Heart right ventricle (tissue), 16 donors: ENCODE measurements around the gene CABP7. TPM values are rescaled to one million over a fixed set of nuclear protein-coding genes. Genes with fewer than 3 reads are reported as not detected.

ENCODE experiments used
- ATAC-seq, 8 donors: fragments of 200-7000 bp; cut with Tn5 transposase; one replicate each; pipeline ENCODE4 v1.9.1; 2020; ENCODE audit warnings: mild to moderate bottlenecking in 8 of 8, moderate library complexity in 8 of 8, moderate number of reproducible peaks in 1 of 8
- DNase-seq, 2 donors: peaks; one replicate each; pipeline ENCODE4 v3.0.0-alpha.2; 2020
- H3K27ac ChIP-seq, 10 donors: fragments of 200-600 bp; sonication (generic) in 2 of 10; one replicate each; pipeline versions ENCODE4 v1.5.0 to v1.8.0; 2020 to 2022; ENCODE audit warnings: mild to moderate bottlenecking in 3 of 10
- H3K27me3 ChIP-seq, 7 donors: fragments of 200-600 bp; one replicate each; pipeline ENCODE4 v1.8.0; 2021 to 2022; ENCODE audit warnings: mild to moderate bottlenecking in 2 of 7
- H3K36me3 ChIP-seq, 9 donors: fragments of 200-600 bp; sonication (generic) in 1 of 9; one replicate each; pipeline versions ENCODE4 v1.5.0 to v1.8.0; 2020 to 2022; ENCODE audit warnings: mild to moderate bottlenecking in 2 of 9
- H3K4me1 ChIP-seq, 9 donors: fragments of 200-600 bp; sonication (generic) in 1 of 9; one replicate each; pipeline versions ENCODE4 v1.5.0 to v1.8.0; 2020 to 2022; ENCODE audit warnings: mild to moderate bottlenecking in 4 of 9
- H3K4me3 ChIP-seq, 10 donors: fragments of 200-600 bp; sonication (generic) in 2 of 10; one replicate each; pipeline versions ENCODE4 v1.5.0 to v1.8.0; 2020 to 2022; ENCODE audit warnings: mild to moderate bottlenecking in 7 of 10, moderate library complexity in 2 of 10
- H3K9me3 ChIP-seq, 11 donors: fragments of 200-600 bp in 10 of 11; sonication (generic) in 2 of 11; one replicate each; pipeline versions ENCODE4 v1.5.0 to v1.8.0; 2013 to 2022; ENCODE audit warnings: mild to moderate bottlenecking in 2 of 11, control low read depth in 1 of 11, moderate library complexity in 1 of 11
- WGBS, 2 donors: extraction: QIAGEN DNeasy Blood & Tissue Kit; methylation state at CpG; one replicate each; pipeline ENCODE4 v1.1.7; 2013; ENCODE audit warnings: inconsistent platforms in 1 of 2; 5-methylcytosine and 5-hydroxymethylcytosine counted together
- intact Hi-C, 10 donors: fragments of 100-400 bp; cut with DNase I; formaldehyde crosslinking; loops; one replicate each; pipeline versions ENCODE4 v1.11.1 to v1.14.2; 2022
- polyA plus RNA-seq, 2 donors: library from polyadenylated mRNA; stranded (reverse); fragments of 200-250 nt; gene quantifications; one replicate each; pipeline ENCODE4 v1.2.3, GENCODE V29; 2013
- total RNA-seq, 10 donors: library from RNA; stranded (reverse); fragmentation: NEBNext Ultra II Directional in 3 of 10; extraction: Animal tissue kit (Norgen Biotek cat#: 25700) in 3 of 10; gene quantifications; one replicate each; pipeline versions ENCODE4 v1.2.1 to v1.2.4, GENCODE V29; 2021 to 2023
- TF ChIP-seq, protein P1 (sequence below), 9 donors: fragments of 200-600 bp; sonication (generic) in 2 of 9; IDR thresholded peaks; one replicate each; pipeline versions ENCODE4 v1.5.0 to v1.8.0; 2021 to 2022; ENCODE audit warnings: antibody characterized with exemption in 9 of 9, mild to moderate bottlenecking in 5 of 9, moderate library complexity in 1 of 9
- donor health status: Arrhythmogenic right ventricular cardiomyopathy.
- donor health status: ischemic (EF 13 %, LVEDD 7.1; RV severe dilation, severe dysfunction).
- donor health status: healthy with polysubstance abuse.
- donor health status: DM: no; HTN: yes; CAD: no.
- donor health status: DM: no; HTN: no; CAD: no.
- donor health status: ischemic (EF 25% LVEDD 6.9; RV normal size, moderate dysfunction).
- donor health status: ischemic (EF 25% LVEDD 5.7; RV mildly dilated, moderate dysfunction).
- donor health status: healthy.
- donor health status: DM: yes; HTN: yes; CAD: no.
- donor health status: Ischemic cardiomyopathy.
- donor health status: ischemic (EF 35%, LVEDD 5.7; RV mildly dilated, moderate dysfunction).
- donor health status: nonischemic (EF 11% LVEDD 7.7; RV severe dilation, severe dysfunction).
- donor health status: DM: yes; HTN: yes; CAD: no.
- donor health status: PGD.
- donor health status: ischemic (EF 29% LVEDD 5.4; RV normal size, mild dysfunction).
- donor health status: nonischemic (EF 23%, LVEDD 6.1; RV moderate dilation, normal function).

The CABP7 gene
- total and polyA plus RNA-seq, 12 donors = 0.07 to 0.15 TPM; not detected in 10

- Histone ChIP-seq H3K4me1 (peaks cover 0 to 3% (median 0%) of the 10 kb centered on the region in 9 donors), H3K27me3 (peaks cover 16 to 75% (median 55%) of the 10 kb centered on the region in 7 donors), H3K36me3 (no peaks in the 10 kb centered on the region), H3K4me3 (no peak overlapping the region), H3K27ac (no peak overlapping the region), H3K9me3 (no peaks in the 10 kb centered on the region)
- ATAC-seq (no peak), DNase-seq (no peak)
- TF ChIP-seq, protein P1, sequence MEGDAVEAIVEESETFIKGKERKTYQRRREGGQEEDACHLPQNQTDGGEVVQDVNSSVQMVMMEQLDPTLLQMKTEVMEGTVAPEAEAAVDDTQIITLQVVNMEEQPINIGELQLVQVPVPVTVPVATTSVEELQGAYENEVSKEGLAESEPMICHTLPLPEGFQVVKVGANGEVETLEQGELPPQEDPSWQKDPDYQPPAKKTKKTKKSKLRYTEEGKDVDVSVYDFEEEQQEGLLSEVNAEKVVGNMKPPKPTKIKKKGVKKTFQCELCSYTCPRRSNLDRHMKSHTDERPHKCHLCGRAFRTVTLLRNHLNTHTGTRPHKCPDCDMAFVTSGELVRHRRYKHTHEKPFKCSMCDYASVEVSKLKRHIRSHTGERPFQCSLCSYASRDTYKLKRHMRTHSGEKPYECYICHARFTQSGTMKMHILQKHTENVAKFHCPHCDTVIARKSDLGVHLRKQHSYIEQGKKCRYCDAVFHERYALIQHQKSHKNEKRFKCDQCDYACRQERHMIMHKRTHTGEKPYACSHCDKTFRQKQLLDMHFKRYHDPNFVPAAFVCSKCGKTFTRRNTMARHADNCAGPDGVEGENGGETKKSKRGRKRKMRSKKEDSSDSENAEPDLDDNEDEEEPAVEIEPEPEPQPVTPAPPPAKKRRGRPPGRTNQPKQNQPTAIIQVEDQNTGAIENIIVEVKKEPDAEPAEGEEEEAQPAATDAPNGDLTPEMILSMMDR (IDR thresholded peaks at IDR 0.05) = no peak
- intact Hi-C loops = loop anchor here in 1 of 10 donors (10.0 kb wide), 1 partner anchor 287 kb away; no protein-coding TSS in a partner anchor
- 88% methylated on average over 11 of the region's 11 CpGs for WGBS, 2 donors
These were observed 2.0 kb upstream of the CABP7 start for GRCh38 chr22:29717789-29718188.

DNA sequence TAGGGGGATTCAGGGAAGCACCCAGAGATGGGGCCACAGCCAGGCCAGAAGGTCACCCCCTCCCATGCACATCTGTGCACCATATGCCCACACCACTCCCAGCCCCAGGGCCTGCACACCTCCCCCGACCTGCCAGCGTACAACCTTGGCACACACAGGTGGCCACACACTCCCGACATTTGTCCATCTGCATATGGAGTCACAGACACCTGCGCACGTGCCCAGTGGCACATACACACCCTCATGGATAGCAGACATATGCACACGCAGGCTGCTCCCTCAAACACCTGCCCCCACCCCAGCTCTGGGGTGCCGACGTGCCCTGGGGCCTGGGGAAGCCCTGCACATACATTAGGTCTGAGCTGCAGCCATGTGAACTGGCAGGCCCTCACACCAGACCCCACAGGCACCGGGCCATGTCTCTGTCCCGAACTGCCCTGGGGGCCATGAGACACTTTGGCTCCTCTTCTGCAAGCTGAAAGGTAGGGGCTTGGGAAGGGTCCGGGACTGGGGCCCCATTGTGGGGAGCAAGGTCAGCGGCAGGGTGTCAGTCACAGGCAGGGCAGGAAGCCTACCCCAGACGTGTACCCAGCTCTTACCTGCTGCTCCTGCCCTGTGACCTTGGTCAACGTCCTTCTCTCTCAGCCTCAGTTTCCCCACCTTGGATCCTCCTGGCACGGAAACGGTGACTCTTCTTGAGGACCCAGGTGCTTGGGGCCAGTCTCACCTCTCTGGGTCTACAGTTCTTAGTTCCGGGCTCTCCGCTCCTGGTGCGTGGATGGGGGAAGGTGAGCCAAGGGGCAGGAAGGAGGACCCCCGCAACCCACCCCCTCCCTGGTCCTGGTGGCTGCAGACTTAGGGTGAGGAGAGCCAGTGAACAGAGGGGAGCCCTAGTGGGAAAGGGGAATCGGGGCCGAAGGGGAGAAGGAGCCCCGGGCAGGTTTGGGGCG lies 579 bp upstream of the CABP7 start:
- no peak for DNase-seq
- H3K4me1 ChIP-seq = peaks cover 0 to 3% (median 0%) of the 10 kb centered on the region in 9 donors
- H3K27me3 ChIP-seq = peaks cover 11 to 83% (median 56%) of the 10 kb centered on the region in 7 donors
- no peaks in the 10 kb centered on the region for H3K36me3 ChIP-seq
- ATAC-seq = no peak
- TF ChIP-seq, protein P1 (IDR thresholded peaks at IDR 0.05) = no peak
- no peak overlapping the region for H3K27ac ChIP-seq
- no peaks in the 10 kb centered on the region for H3K9me3 ChIP-seq
- intact Hi-C loops = loop anchor here in 1 of 10 donors (10.0 kb wide), 1 partner anchor 286 kb away; no protein-coding TSS in a partner anchor
- WGBS, 2 donors = 45 to 50% methylated on average over 21 to 24 of the region's 24 CpGs
- no peak overlapping the region for H3K4me3 ChIP-seq

DNA sequence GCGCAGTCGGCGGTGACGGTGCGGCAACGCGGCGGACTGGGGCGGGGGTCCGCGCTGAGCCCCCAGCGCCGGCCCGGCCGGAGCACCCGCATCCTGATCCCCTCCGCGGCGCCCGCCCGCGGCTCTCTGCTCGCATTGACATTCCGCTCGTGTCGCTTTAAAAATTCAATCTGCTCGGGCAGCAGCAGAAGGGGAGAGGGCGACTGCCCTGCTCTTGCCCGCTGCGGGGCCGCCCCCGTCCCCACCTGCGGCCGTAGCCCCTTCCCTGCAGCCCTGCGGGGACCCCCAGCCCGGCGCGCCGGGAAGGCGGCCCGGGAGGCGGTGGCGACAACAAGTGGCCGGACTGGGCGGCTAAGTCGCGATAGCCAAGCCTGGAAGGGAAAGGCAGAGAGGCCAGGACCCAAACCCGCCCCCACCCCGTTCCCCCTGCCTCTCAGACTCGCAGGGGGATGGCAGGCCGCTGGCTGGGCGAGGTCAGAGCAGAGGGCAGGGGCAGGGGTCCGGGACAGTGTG lies 1.1 kb downstream of the CABP7 start:
- 2 to 3% methylated on average over 35 to 53 of the region's 53 CpGs for WGBS, 2 donors
- Histone ChIP-seq H3K4me1 (peaks cover 0 to 3% (median 0%) of the 10 kb centered on the region in 9 donors), H3K4me3 (no peak overlapping the region), H3K36me3 (no peaks in the 10 kb centered on the region), H3K27ac (no peak overlapping the region), H3K9me3 (no peaks in the 10 kb centered on the region), H3K27me3 (peaks cover 11 to 72% (median 56%) of the 10 kb centered on the region in 7 donors)
- DNase-seq = no peak
- no peak for ATAC-seq
- intact Hi-C loops = no loop called here
- TF ChIP-seq, protein P1 (IDR thresholded peaks at IDR 0.05) = no peak

DNA sequence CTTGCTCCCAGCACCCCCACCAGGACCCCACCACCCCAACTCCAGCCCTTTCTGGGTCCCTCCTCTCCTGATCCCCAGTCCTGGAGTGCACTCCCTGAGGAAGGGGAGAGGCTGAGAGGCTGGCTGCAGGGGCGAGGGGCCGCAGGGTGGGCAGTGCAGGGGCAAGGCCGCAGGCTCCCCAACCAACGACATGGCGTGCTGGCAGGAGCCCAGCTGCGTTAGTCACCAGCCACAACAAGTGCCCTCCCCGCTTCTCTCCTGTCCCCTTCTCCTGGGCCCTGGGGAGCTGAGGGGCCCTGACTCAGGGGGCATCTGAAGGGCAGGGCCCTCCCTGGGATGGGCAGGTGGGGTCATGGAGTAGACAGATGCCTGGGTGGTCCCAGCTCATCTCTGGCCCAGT lies 2.3 kb downstream of the CABP7 start:
- ATAC-seq = no peak
- intact Hi-C loops = no loop called here
- H3K9me3 ChIP-seq = no peaks in the 10 kb centered on the region
- peaks cover 11 to 75% (median 55%) of the 10 kb centered on the region in 7 donors for H3K27me3 ChIP-seq
- no peak for DNase-seq
- no peaks in the 10 kb centered on the region for H3K36me3 ChIP-seq
- WGBS, 2 donors = 68 to 80% methylated on average over 7 of the region's 7 CpGs
- H3K4me1 ChIP-seq = peaks cover 0 to 3% (median 0%) of the 10 kb centered on the region in 9 donors
- no peak overlapping the region for H3K27ac ChIP-seq
- TF ChIP-seq, protein P1 (IDR thresholded peaks at IDR 0.05) = no peak
- H3K4me3 ChIP-seq = no peak overlapping the region
